Activated naive CD4-positive, alpha-beta T cell (primary cell): ENCODE measurements around the gene IMPA2.
"Not testable (repeated sequence)": the region's sequence is repeated elsewhere in the genome, so short reads cannot be mapped to it uniquely, and the experiment has no call there.

ENCODE experiments used
- DNase-seq, 4 experiments: peaks; one replicate each; lab custom pipeline; 2025; lab: John Stamatoyannopoulos, UW

Gene IMPA2

GRCh38 chr18:11962597-11962996, 18.7 kb upstream of the IMPA2 start:
- DNase-seq = no peak

- DNase-seq = no peak
Observed at GRCh38 chr18:11963991-11964484, 17.3 kb upstream of the IMPA2 start.

- no peak for DNase-seq
Observed at GRCh38 chr18:11969904-11970835, 11.1 kb upstream of the IMPA2 start.

GRCh38 chr18:11970836-11971226, 10.5 kb upstream of the IMPA2 start:
- DNase-seq = not testable (repeated sequence)

- no peak for DNase-seq
Observed at GRCh38 chr18:11972371-11973174, 8.7 kb upstream of the IMPA2 start.

GRCh38 chr18:11974741-11975325, 6.5 kb upstream of the IMPA2 start:
- DNase-seq = no peak

GRCh38 chr18:11975723-11976122, 5.6 kb upstream of the IMPA2 start:
- DNase-seq = no peak

- no peak for DNase-seq
Observed at GRCh38 chr18:11976315-11977152, 4.8 kb upstream of the IMPA2 start.

GRCh38 chr18:11977153-11977466, 4.2 kb upstream of the IMPA2 start:
- DNase-seq = no peak

GRCh38 chr18:11978956-11979355, 2.4 kb upstream of the IMPA2 start:
- no peak for DNase-seq

- DNase-seq = no peak
Observed at GRCh38 chr18:11980163-11980493, 1.2 kb upstream of the IMPA2 start.

- DNase-seq = peak; percentile 88 to 93 (median 91)
Observed at GRCh38 chr18:11980494-11981191, 664 bp upstream of the IMPA2 start.

- DNase-seq = no peak
Observed at GRCh38 chr18:11981543-11982366, 448 bp downstream of the IMPA2 start.

- no peak for DNase-seq
Observed at GRCh38 chr18:11982981-11983380, 1.7 kb downstream of the IMPA2 start.

- DNase-seq = no peak
Observed at GRCh38 chr18:11983592-11983991, 2.3 kb downstream of the IMPA2 start.

GRCh38 chr18:11984091-11984490, 2.8 kb downstream of the IMPA2 start:
- no peak for DNase-seq

GRCh38 chr18:11985586-11985985, 4.3 kb downstream of the IMPA2 start:
- no peak for DNase-seq

GRCh38 chr18:11986061-11986460, 4.8 kb downstream of the IMPA2 start:
- DNase-seq = no peak

- no peak for DNase-seq
Observed at GRCh38 chr18:11987527-11987926, 6.2 kb downstream of the IMPA2 start.

GRCh38 chr18:11989174-11989573, 7.9 kb downstream of the IMPA2 start:
- DNase-seq = no peak
